WTC11 (cell line): Measurements from ENCODE around the gene FOXA3. TPM values are rescaled to one million over a fixed set of nuclear protein-coding genes. Genes with fewer than 3 reads are reported as not detected.
A peak's percentile ranks its signal among the peaks of the same experiment; 100 is the strongest.

Experiments
- ATAC-seq: fragments of 200-7000 bp; cut with Tn5 transposase; 2 replicates; pipeline ENCODE4 v1.10.0; 2021; ENCODE audit warnings: mild to moderate bottlenecking, moderate library complexity
- CTCF ChIA-PET: fragments of 300-600 bp; sonication (Branson Sonifier 250); formaldehyde crosslinking; loops from one replicate; lab custom pipeline; 2021; ENCODE audit warnings: antibody characterized with exemption; lab: Charles Lee
- POLR2A ChIA-PET: fragments of 350-600 bp; sonication (Branson Sonifier 250); formaldehyde crosslinking; loops from one replicate; lab custom pipeline; 2021; ENCODE audit warnings: antibody characterized with exemption; lab: Charles Lee
- DNase-seq: peaks from one replicate; pipeline ENCODE4 v3.0.0; 2021; ENCODE audit warnings: low spot score
- H3K27ac Mint-ChIP-seq: 2 replicates; pipeline ENCODE4 v1.8.0; 2021; ENCODE audit warnings: mixed read lengths
- H3K27me3 Mint-ChIP-seq: 2 replicates; pipeline ENCODE4 v1.8.0; 2021; ENCODE audit warnings: low read depth, mild to moderate bottlenecking, moderate library complexity, mixed read lengths
- H3K36me3 Mint-ChIP-seq: 2 replicates; pipeline ENCODE4 v1.8.0; 2021; ENCODE audit warnings: mixed read lengths
- H3K4me1 Mint-ChIP-seq: 2 replicates; pipeline ENCODE4 v1.8.0; 2022; ENCODE audit warnings: mixed read lengths
- H3K4me3 Mint-ChIP-seq: 2 replicates; pipeline ENCODE4 v1.8.0; 2021; ENCODE audit warnings: mild to moderate bottlenecking, moderate library complexity, mixed read lengths
- H3K9me3 Mint-ChIP-seq: 2 replicates; pipeline ENCODE4 v1.8.0; 2021; ENCODE audit warnings: mixed read lengths
- JAZF1 ChIP-seq: fragments of 250-450 bp; sonication (Bioruptor Pico); IDR thresholded peaks from 2 replicates; pipeline ENCODE4 v1.9.0; 2021; ENCODE audit warnings: moderate library complexity, mild to moderate bottlenecking, inconsistent platforms
- KAT7 ChIP-seq: sonication (generic); formaldehyde crosslinking; IDR thresholded peaks from 2 replicates; pipeline ENCODE4 v1.8.1; 2023; ENCODE audit warnings: missing genetic modification reagents, mild to moderate bottlenecking, borderline replicate concordance
- MXD4 ChIP-seq: fragments of 250-450 bp; sonication (Bioruptor Pico); IDR thresholded peaks from 2 replicates; pipeline ENCODE4 v1.8.0; 2021; ENCODE audit warnings: mild to moderate bottlenecking, moderate library complexity, borderline replicate concordance
- NFE2L1 ChIP-seq: sonication (generic); formaldehyde crosslinking; IDR thresholded peaks from 2 replicates; pipeline ENCODE4 v1.8.1; 2023; ENCODE audit warnings: missing genetic modification reagents
- NR2C2 ChIP-seq: sonication (generic); formaldehyde crosslinking; IDR thresholded peaks from 2 replicates; pipeline ENCODE4 v1.8.0; 2022; ENCODE audit warnings: mild to moderate bottlenecking, missing genetic modification reagents
- OVOL2 ChIP-seq: fragments of 250-450 bp; sonication (Bioruptor Pico); IDR thresholded peaks from 2 replicates; pipeline ENCODE4 v1.9.0; 2021; ENCODE audit warnings: mild to moderate bottlenecking, borderline replicate concordance
- ZBTB21 ChIP-seq: sonication (generic); formaldehyde crosslinking; IDR thresholded peaks from 2 replicates; pipeline ENCODE4 v1.8.1; 2023; ENCODE audit warnings: mild to moderate bottlenecking, missing genetic modification reagents, borderline replicate concordance
- ZNF317 ChIP-seq: sonication (generic); formaldehyde crosslinking; IDR thresholded peaks from 2 replicates; pipeline ENCODE4 v1.8.1; 2023; ENCODE audit warnings: low read depth, mild to moderate bottlenecking, moderate library complexity, missing genetic modification reagents, borderline replicate concordance
- ZNF396 ChIP-seq: fragments of 250-450 bp; sonication (Bioruptor Pico); IDR thresholded peaks from 2 replicates; pipeline ENCODE4 v1.8.0; 2021; ENCODE audit warnings: mild to moderate bottlenecking, moderate library complexity, borderline replicate concordance
- total RNA-seq: library from RNA; stranded (reverse); gene quantifications from 3 replicates; pipeline ENCODE4 v1.2.3, GENCODE V29; 2021
- TF ChIP-seq, protein P1 (sequence below): fragments of 200-600 bp; IDR thresholded peaks from 2 replicates; pipeline ENCODE4 v1.8.0; 2022; ENCODE audit warnings: antibody characterized with exemption
- TF ChIP-seq, protein P2 (sequence below): sonication (generic); formaldehyde crosslinking; IDR thresholded peaks from 2 replicates; pipeline ENCODE4 v1.8.0; 2023; ENCODE audit warnings: missing genetic modification reagents
- TF ChIP-seq, protein P3 (sequence below): sonication (generic); formaldehyde crosslinking; IDR thresholded peaks from 2 replicates; pipeline ENCODE4 v1.8.1; 2023; ENCODE audit warnings: mild to moderate bottlenecking, missing genetic modification reagents
- TF ChIP-seq, protein P4 (sequence below): fragments of 250-450 bp; sonication (Bioruptor Pico); IDR thresholded peaks from 2 replicates; pipeline ENCODE4 v1.9.0; 2021; ENCODE audit warnings: mild to moderate bottlenecking, borderline replicate concordance
- TF ChIP-seq, protein P5 (sequence below): fragments of 250-450 bp; sonication (Bioruptor Pico); IDR thresholded peaks from 2 replicates; pipeline ENCODE4 v1.8.0; 2021; ENCODE audit warnings: mild to moderate bottlenecking
- TF ChIP-seq, protein P6 (sequence below): fragments of 250-450 bp; sonication (Bioruptor Pico); IDR thresholded peaks from 2 replicates; pipeline ENCODE4 v2.1.2; 2022; ENCODE audit warnings: mild to moderate bottlenecking, moderate library complexity
- TF ChIP-seq, protein P7 (sequence below): fragments of 250-450 bp; sonication (Bioruptor Pico); IDR thresholded peaks from 2 replicates; pipeline ENCODE4 v1.9.0; 2021; ENCODE audit warnings: mild to moderate bottlenecking

The FOXA3 gene
- total RNA-seq, 1 experiment from 2014 or later = 20.7 TPM

DNA sequence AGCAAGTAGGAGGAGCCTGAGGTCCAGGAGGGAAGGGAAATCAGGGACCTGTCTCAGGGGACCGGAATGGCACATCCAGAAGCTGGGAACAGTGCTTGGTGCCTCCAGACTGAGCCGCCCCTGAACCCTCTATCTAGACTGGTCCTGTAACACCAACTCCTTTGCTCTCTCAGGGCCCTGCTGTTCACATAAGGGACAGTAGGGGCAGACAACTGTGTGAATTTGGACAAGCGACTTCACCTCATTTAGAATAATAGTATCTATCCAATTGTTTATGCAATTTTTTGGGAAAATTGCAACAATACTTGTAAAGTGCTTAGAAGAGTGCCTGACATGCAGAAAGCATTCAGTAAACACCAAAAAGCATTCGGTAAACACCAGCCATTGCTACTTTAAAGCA, 15.2 kb upstream of the FOXA3 start:
- POLR2A ChIA-PET = no interaction called here
- no peaks in the 10 kb centered on the region for H3K9me3 Mint-ChIP-seq
- TF ChIP-seq, protein P1, sequence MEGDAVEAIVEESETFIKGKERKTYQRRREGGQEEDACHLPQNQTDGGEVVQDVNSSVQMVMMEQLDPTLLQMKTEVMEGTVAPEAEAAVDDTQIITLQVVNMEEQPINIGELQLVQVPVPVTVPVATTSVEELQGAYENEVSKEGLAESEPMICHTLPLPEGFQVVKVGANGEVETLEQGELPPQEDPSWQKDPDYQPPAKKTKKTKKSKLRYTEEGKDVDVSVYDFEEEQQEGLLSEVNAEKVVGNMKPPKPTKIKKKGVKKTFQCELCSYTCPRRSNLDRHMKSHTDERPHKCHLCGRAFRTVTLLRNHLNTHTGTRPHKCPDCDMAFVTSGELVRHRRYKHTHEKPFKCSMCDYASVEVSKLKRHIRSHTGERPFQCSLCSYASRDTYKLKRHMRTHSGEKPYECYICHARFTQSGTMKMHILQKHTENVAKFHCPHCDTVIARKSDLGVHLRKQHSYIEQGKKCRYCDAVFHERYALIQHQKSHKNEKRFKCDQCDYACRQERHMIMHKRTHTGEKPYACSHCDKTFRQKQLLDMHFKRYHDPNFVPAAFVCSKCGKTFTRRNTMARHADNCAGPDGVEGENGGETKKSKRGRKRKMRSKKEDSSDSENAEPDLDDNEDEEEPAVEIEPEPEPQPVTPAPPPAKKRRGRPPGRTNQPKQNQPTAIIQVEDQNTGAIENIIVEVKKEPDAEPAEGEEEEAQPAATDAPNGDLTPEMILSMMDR = peak; percentile 26; the same call in 1 of the 2 replicates
- no peak for TF ChIP-seq ZBTB21 (CRISPR knock-in tag)
- TF ChIP-seq, all 79 proteins: peak for 1
- CTCF ChIA-PET = interaction anchor here (1.4 to 2.0 kb wide), 2 partner anchors 13 to 28 kb away, joined by 3 to 6 read pairs; no protein-coding TSS in a partner anchor
- ATAC-seq (peak; percentile 73), DNase-seq (no peak)
- no peaks in the 10 kb centered on the region for H3K27me3 Mint-ChIP-seq
- no peaks in the 10 kb centered on the region for H3K4me1 Mint-ChIP-seq
- H3K36me3 Mint-ChIP-seq = peaks cover 67% of the 10 kb centered on the region
- H3K27ac Mint-ChIP-seq = no peak overlapping the region
- H3K4me3 Mint-ChIP-seq = no peak overlapping the region

DNA sequence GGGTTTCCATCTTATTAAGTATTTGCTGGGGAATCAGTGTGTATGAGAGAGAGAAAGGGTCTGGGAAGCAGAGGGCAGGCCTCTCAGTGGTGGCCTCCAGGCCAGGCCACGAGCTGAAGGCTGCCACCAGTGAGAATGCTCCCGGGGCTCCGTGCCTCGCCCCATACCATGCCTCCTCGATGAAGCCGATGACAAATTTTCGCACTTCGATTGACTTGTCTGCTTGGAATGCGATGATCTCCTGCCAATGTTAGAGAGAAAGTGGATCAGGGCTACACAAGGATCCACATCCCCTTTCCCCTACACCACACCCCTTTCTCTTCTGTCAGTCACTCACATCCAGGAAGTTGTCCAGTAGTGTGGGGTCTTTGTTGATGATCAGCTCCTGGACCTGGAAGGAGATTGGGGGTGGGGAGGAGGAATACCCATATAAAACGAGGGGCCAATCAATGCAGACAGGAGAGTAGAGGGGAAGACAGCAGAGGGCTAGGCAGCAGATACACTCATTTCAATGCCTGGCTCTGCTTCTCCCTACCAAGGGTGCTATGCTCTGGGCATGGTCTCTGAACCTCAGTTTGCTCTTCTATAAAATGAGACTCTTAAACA, 11.9 kb upstream of the FOXA3 start:
- no peak overlapping the region for H3K27ac Mint-ChIP-seq
- peaks cover 50% of the 10 kb centered on the region for H3K36me3 Mint-ChIP-seq
- no peak overlapping the region for H3K4me3 Mint-ChIP-seq
- no peak for DNase-seq
- ChIA-PET POLR2A (no interaction called here), CTCF (interaction anchor here (6.2 kb wide), 1 partner anchor 35 kb away, joined by 29 read pairs; no protein-coding TSS in a partner anchor)
- H3K27me3 Mint-ChIP-seq = no peaks in the 10 kb centered on the region
- TF ChIP-seq, protein P2, sequence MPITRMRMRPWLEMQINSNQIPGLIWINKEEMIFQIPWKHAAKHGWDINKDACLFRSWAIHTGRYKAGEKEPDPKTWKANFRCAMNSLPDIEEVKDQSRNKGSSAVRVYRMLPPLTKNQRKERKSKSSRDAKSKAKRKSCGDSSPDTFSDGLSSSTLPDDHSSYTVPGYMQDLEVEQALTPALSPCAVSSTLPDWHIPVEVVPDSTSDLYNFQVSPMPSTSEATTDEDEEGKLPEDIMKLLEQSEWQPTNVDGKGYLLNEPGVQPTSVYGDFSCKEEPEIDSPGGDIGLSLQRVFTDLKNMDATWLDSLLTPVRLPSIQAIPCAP (CRISPR knock-in tag) = no peak
- TF ChIP-seq, protein P3, sequence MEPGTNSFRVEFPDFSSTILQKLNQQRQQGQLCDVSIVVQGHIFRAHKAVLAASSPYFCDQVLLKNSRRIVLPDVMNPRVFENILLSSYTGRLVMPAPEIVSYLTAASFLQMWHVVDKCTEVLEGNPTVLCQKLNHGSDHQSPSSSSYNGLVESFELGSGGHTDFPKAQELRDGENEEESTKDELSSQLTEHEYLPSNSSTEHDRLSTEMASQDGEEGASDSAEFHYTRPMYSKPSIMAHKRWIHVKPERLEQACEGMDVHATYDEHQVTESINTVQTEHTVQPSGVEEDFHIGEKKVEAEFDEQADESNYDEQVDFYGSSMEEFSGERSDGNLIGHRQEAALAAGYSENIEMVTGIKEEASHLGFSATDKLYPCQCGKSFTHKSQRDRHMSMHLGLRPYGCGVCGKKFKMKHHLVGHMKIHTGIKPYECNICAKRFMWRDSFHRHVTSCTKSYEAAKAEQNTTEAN (CRISPR knock-in tag) = no peak
- TF ChIP-seq JAZF1 (CRISPR knock-in tag) (no peak), NFE2L1 (CRISPR knock-in tag) (no peak), MXD4 (CRISPR knock-in tag) (no peak), NR2C2 (CRISPR knock-in tag) (no peak), ZNF317 (CRISPR knock-in tag) (no peak), OVOL2 (no peak), ZNF396 (CRISPR knock-in tag) (no peak), KAT7 (no peak)
- TF ChIP-seq, protein P4, sequence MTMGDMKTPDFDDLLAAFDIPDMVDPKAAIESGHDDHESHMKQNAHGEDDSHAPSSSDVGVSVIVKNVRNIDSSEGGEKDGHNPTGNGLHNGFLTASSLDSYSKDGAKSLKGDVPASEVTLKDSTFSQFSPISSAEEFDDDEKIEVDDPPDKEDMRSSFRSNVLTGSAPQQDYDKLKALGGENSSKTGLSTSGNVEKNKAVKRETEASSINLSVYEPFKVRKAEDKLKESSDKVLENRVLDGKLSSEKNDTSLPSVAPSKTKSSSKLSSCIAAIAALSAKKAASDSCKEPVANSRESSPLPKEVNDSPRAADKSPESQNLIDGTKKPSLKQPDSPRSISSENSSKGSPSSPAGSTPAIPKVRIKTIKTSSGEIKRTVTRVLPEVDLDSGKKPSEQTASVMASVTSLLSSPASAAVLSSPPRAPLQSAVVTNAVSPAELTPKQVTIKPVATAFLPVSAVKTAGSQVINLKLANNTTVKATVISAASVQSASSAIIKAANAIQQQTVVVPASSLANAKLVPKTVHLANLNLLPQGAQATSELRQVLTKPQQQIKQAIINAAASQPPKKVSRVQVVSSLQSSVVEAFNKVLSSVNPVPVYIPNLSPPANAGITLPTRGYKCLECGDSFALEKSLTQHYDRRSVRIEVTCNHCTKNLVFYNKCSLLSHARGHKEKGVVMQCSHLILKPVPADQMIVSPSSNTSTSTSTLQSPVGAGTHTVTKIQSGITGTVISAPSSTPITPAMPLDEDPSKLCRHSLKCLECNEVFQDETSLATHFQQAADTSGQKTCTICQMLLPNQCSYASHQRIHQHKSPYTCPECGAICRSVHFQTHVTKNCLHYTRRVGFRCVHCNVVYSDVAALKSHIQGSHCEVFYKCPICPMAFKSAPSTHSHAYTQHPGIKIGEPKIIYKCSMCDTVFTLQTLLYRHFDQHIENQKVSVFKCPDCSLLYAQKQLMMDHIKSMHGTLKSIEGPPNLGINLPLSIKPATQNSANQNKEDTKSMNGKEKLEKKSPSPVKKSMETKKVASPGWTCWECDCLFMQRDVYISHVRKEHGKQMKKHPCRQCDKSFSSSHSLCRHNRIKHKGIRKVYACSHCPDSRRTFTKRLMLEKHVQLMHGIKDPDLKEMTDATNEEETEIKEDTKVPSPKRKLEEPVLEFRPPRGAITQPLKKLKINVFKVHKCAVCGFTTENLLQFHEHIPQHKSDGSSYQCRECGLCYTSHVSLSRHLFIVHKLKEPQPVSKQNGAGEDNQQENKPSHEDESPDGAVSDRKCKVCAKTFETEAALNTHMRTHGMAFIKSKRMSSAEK = no peak
- TF ChIP-seq, protein P5, sequence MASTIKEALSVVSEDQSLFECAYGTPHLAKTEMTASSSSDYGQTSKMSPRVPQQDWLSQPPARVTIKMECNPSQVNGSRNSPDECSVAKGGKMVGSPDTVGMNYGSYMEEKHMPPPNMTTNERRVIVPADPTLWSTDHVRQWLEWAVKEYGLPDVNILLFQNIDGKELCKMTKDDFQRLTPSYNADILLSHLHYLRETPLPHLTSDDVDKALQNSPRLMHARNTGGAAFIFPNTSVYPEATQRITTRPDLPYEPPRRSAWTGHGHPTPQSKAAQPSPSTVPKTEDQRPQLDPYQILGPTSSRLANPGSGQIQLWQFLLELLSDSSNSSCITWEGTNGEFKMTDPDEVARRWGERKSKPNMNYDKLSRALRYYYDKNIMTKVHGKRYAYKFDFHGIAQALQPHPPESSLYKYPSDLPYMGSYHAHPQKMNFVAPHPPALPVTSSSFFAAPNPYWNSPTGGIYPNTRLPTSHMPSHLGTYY = no peak
- TF ChIP-seq, protein P6, sequence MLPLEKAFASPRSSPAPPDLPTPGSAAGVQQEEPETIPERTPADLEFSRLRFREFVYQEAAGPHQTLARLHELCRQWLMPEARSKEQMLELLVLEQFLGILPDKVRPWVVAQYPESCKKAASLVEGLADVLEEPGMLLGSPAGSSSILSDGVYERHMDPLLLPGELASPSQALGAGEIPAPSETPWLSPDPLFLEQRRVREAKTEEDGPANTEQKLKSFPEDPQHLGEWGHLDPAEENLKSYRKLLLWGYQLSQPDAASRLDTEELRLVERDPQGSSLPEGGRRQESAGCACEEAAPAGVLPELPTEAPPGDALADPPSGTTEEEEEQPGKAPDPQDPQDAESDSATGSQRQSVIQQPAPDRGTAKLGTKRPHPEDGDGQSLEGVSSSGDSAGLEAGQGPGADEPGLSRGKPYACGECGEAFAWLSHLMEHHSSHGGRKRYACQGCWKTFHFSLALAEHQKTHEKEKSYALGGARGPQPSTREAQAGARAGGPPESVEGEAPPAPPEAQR (CRISPR knock-in tag) = no peak
- TF ChIP-seq, protein P7, sequence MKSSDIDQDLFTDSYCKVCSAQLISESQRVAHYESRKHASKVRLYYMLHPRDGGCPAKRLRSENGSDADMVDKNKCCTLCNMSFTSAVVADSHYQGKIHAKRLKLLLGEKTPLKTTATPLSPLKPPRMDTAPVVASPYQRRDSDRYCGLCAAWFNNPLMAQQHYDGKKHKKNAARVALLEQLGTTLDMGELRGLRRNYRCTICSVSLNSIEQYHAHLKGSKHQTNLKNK (CRISPR knock-in tag) = no peak
- H3K9me3 Mint-ChIP-seq = no peaks in the 10 kb centered on the region
- ATAC-seq = no peak
- no peaks in the 10 kb centered on the region for H3K4me1 Mint-ChIP-seq
